K562 (cell line): Measurements from ENCODE around the gene KANK2.
"Not testable (repeated sequence)": the region's sequence is repeated elsewhere in the genome, so short reads cannot be mapped to it uniquely, and the experiment has no call there.

ENCODE experiments used
- COPS2 ChIP-seq: fragments of 450-650 bp; conservative IDR thresholded peaks from 2 replicates; pipeline ENCODE4 v1.6.1; 2016; ENCODE audit warnings: mild to moderate bottlenecking, moderate library complexity
- EHMT2 ChIP-seq: fragments of 450-650 bp; IDR thresholded peaks from 2 replicates; pipeline ENCODE4 v1.6.1; 2018; ENCODE audit warnings: antibody characterized with exemption
- JUNB ChIP-seq: fragments of 450-650 bp; formaldehyde crosslinking; conservative IDR thresholded peaks from 2 replicates; pipeline ENCODE4 v1.4.0; 2020; ENCODE audit warnings: mild to moderate bottlenecking
- NFXL1 ChIP-seq: fragments of 450-650 bp; formaldehyde crosslinking; IDR thresholded peaks from 2 replicates; pipeline ENCODE4 v1.4.0; 2021; ENCODE audit warnings: mild to moderate bottlenecking
- PCBP2 ChIP-seq: fragments of 200-400 bp; formaldehyde crosslinking; IDR thresholded peaks from 2 replicates; pipeline ENCODE4 v1.6.1; 2018; ENCODE audit warnings: low read length, low read depth, mild to moderate bottlenecking, moderate library complexity; ENCODE audit not compliant: poor library complexity, severe bottlenecking
- POLR2A ChIP-seq: fragments of 450-650 bp; conservative IDR thresholded peaks from 2 replicates; pipeline ENCODE4 v1.6.1; 2016
- POLR2AphosphoS5 ChIP-seq: IDR thresholded peaks from 2 replicates; pipeline ENCODE4 v1.6.1; 2011; ENCODE audit warnings: mild to moderate bottlenecking, low read depth, low read length, moderate library complexity; ENCODE audit not compliant: control insufficient read depth, insufficient read depth
- SIN3A ChIP-seq, 2 experiments: fragments of 150-350 bp in 1 of 2; IDR thresholded peaks; 2 replicates each; pipeline ENCODE4 v1.6.1; 2011 to 2016; ENCODE audit warnings: borderline replicate concordance in 2 of 2, low read depth in 2 of 2, low read length in 2 of 2, mild to moderate bottlenecking in 2 of 2, moderate library complexity in 2 of 2; ENCODE audit not compliant: control insufficient read depth in 1 of 2
- TBL1XR1 ChIP-seq, 2 experiments: IDR thresholded peaks; 2 replicates each; pipeline ENCODE4 v1.6.1; 2012; ENCODE audit warnings: improper control_type of control experiment in 2 of 2, low read length in 2 of 2, mild to moderate bottlenecking in 1 of 2
- ZNF707 ChIP-seq: fragments of 250-450 bp; sonication (Bioruptor Pico); conservative IDR thresholded peaks from 2 replicates; pipeline ENCODE4 v1.8.0; 2022; ENCODE audit warnings: inconsistent platforms, mild to moderate bottlenecking, moderate library complexity
- TF ChIP-seq, protein P1 (sequence below): sonication (generic); formaldehyde crosslinking; IDR thresholded peaks from 2 replicates; pipeline ENCODE4 v1.9.0; 2022; ENCODE audit warnings: mild to moderate bottlenecking, missing genetic modification reagents
- TF ChIP-seq, protein P2 (sequence below): fragments of 450-650 bp; formaldehyde crosslinking; IDR thresholded peaks from 2 replicates; pipeline ENCODE4 v1.4.0; 2020; ENCODE audit warnings: mild to moderate bottlenecking
- TF ChIP-seq, protein P3 (sequence below): sonication (generic); formaldehyde crosslinking; IDR thresholded peaks from 2 replicates; pipeline ENCODE4 v1.5.0; 2020; ENCODE audit warnings: missing genetic modification reagents

DNA sequence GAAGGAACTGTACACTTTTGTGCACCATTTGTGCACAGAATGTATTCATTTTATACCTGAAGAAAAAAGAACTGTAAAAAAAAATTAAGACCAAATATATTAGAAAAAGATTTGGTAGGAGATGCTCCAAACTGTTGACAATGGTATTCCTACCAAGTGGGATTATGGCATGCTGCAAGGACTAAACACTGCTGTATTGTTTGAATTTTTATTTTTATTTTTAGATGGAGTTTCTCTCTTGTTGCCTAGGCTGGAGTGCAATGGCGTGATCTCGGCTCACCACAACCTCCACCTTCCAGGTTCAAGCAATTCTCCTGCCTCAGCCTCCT, 36.9 kb downstream of the KANK2 start:
- not testable (repeated sequence) for TF ChIP-seq SIN3A (IDR thresholded peaks at IDR 0.05; ENCODE audit: borderline replicate concordance in 2 of 2, control insufficient read depth in 1 of 2, low read depth in 2 of 2, low read length in 2 of 2); POLR2AphosphoS5; ZNF707 (CRISPR knock-in tag); JUNB (CRISPR knock-in tag); EHMT2; PCBP2; POLR2A; TBL1XR1 (IDR thresholded peaks at IDR 0.05; ENCODE audit: low read length in 2 of 2); NFXL1 (CRISPR knock-in tag); COPS2
- TF ChIP-seq, protein P1, sequence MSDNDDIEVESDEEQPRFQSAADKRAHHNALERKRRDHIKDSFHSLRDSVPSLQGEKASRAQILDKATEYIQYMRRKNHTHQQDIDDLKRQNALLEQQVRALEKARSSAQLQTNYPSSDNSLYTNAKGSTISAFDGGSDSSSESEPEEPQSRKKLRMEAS (CRISPR knock-in tag), result not testable (repeated sequence)
- TF ChIP-seq, protein P2, sequence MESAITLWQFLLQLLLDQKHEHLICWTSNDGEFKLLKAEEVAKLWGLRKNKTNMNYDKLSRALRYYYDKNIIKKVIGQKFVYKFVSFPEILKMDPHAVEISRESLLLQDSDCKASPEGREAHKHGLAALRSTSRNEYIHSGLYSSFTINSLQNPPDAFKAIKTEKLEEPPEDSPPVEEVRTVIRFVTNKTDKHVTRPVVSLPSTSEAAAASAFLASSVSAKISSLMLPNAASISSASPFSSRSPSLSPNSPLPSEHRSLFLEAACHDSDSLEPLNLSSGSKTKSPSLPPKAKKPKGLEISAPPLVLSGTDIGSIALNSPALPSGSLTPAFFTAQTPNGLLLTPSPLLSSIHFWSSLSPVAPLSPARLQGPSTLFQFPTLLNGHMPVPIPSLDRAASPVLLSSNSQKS, result not testable (repeated sequence)
- TF ChIP-seq, protein P3, sequence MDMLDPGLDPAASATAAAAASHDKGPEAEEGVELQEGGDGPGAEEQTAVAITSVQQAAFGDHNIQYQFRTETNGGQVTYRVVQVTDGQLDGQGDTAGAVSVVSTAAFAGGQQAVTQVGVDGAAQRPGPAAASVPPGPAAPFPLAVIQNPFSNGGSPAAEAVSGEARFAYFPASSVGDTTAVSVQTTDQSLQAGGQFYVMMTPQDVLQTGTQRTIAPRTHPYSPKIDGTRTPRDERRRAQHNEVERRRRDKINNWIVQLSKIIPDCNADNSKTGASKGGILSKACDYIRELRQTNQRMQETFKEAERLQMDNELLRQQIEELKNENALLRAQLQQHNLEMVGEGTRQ (CRISPR knock-in tag), result not testable (repeated sequence)
